B cell (primary cell): Measurements from ENCODE around the gene CLCNKA. TPM values are rescaled to one million over a fixed set of nuclear protein-coding genes. Genes with fewer than 3 reads are reported as not detected.

Experiments
- ATAC-seq: fragments of 200-7000 bp; cut with Tn5 transposase; one replicate; pipeline ENCODE4 v1.10.0; 2021; ENCODE audit warnings: low read depth, mild to moderate bottlenecking, moderate number of reproducible peaks, moderate library complexity
- CTCF ChIA-PET: fragments of 350-600 bp; sonication (Branson Sonifier 250); formaldehyde crosslinking; loops from one replicate; lab custom pipeline; 2021; ENCODE audit warnings: antibody characterized with exemption, inconsistent platforms; lab: Charles Lee
- POLR2A ChIA-PET: fragments of 350-600 bp; sonication (Branson Sonifier 250); formaldehyde crosslinking; loops from one replicate; lab custom pipeline; 2021; ENCODE audit warnings: antibody characterized with exemption; lab: Charles Lee
- DNase-seq: peaks from one replicate; pipeline ENCODE4 v3.0.0; 2013
- H2AFZ ChIP-seq: 2 replicates; pipeline ENCODE4 v1.6.1; 2012; ENCODE audit warnings: mild to moderate bottlenecking, low read depth, low read length; ENCODE audit not compliant: insufficient read depth, poor library complexity, severe bottlenecking
- H3K27ac ChIP-seq, 2 donors: 1 replicate in 1 of 2; 2 replicates in 1 of 2; pipeline ENCODE4 v1.5.1; 2012 to 2013; ENCODE audit warnings: low read length in 2 of 2, mild to moderate bottlenecking in 2 of 2, moderate library complexity in 1 of 2
- H3K27me3 ChIP-seq, 4 experiments: fragments of 200-600 bp in 1 of 4; sonication (generic) in 1 of 4; replicated peaks in 1 of 4; 1 replicate in 2 of 4; 2 replicates in 2 of 4; pipeline versions ENCODE4 v1.6.1 to v1.7.0; 2013 to 2016; ENCODE audit warnings: low read length in 3 of 4, mild to moderate bottlenecking in 2 of 4, mixed read lengths in 1 of 4, moderate library complexity in 1 of 4; ENCODE audit not compliant: insufficient read depth in 4 of 4, control insufficient read depth in 3 of 4; ENCODE audit errors: control extremely low read depth in 1 of 4
- H3K36me3 ChIP-seq, 2 experiments: replicated peaks in 1 of 2; 1 replicate in 1 of 2; 2 replicates in 1 of 2; pipeline versions ENCODE4 v1.6.1 to v1.7.1; 2013; ENCODE audit warnings: low read length in 1 of 2; ENCODE audit not compliant: insufficient read depth in 2 of 2, control insufficient read depth in 1 of 2; ENCODE audit errors: control extremely low read depth in 1 of 2, extremely low read depth in 1 of 2
- H3K4me1 ChIP-seq, 2 donors: fragments of 200-600 bp in 1 of 2; sonication (generic) in 1 of 2; 1 replicate in 1 of 2; 2 replicates in 1 of 2; pipeline versions ENCODE4 v1.5.1 to v1.6.1; 2013 to 2017; ENCODE audit warnings: low read length in 2 of 2; ENCODE audit not compliant: control insufficient read depth in 2 of 2, insufficient read depth in 2 of 2
- H3K4me2 ChIP-seq: replicated peaks from 2 replicates; pipeline ENCODE3; 2012; ENCODE audit warnings: mild to moderate bottlenecking, low read depth, low read length; ENCODE audit not compliant: poor library complexity, severe bottlenecking
- H3K4me3 ChIP-seq, 5 experiments: fragments of 200-600 bp in 1 of 5; sonication (generic) in 1 of 5; 1 replicate in 3 of 5; 2 replicates in 2 of 5; pipeline versions ENCODE4 v1.5.1 to v1.7.0; 2011 to 2016; ENCODE audit warnings: low read length in 4 of 5, mild to moderate bottlenecking in 4 of 5, low read depth in 2 of 5, control low read depth in 1 of 5, moderate library complexity in 1 of 5; ENCODE audit not compliant: insufficient read depth in 1 of 5; ENCODE audit errors: control extremely low read depth in 1 of 5, extremely low read depth in 1 of 5
- H3K79me2 ChIP-seq: fragments of 200-600 bp; sonication (generic); one replicate; pipeline ENCODE4 v1.6.0; 2016; ENCODE audit warnings: low read length; ENCODE audit not compliant: control insufficient read depth, insufficient read depth
- H3K9ac ChIP-seq: fragments of 200-600 bp; sonication (generic); 2 replicates; pipeline ENCODE4 v1.6.1; 2017; ENCODE audit warnings: mild to moderate bottlenecking, low read length, moderate library complexity
- H3K9me3 ChIP-seq, 3 donors: one replicate each; pipeline versions ENCODE4 v1.6.1 to v1.7.1; 2013; ENCODE audit warnings: low read length in 2 of 3; ENCODE audit not compliant: control insufficient read depth in 2 of 3, insufficient read depth in 1 of 3; ENCODE audit errors: control extremely low read depth in 1 of 3
- H4K20me1 ChIP-seq: 2 replicates; pipeline ENCODE4 v1.6.0; 2012; ENCODE audit warnings: mild to moderate bottlenecking, low read length; ENCODE audit not compliant: insufficient read depth, control insufficient read depth, poor library complexity, severe bottlenecking
- H3K27ac Mint-ChIP-seq: one replicate; pipeline ENCODE4 v1.8.0; 2021; ENCODE audit warnings: mixed read lengths
- H3K27me3 Mint-ChIP-seq: one replicate; pipeline ENCODE4 v1.8.0; 2021; ENCODE audit warnings: mixed read lengths
- H3K4me1 Mint-ChIP-seq: one replicate; pipeline ENCODE4 v1.8.0; 2021; ENCODE audit warnings: mixed read lengths
- H3K4me3 Mint-ChIP-seq: one replicate; pipeline ENCODE4 v1.8.0; 2021; ENCODE audit warnings: mixed read lengths
- H3K9me3 Mint-ChIP-seq: one replicate; pipeline ENCODE4 v1.8.0; 2022; ENCODE audit warnings: mixed read lengths; ENCODE audit not compliant: insufficient read depth
- CTCF ChIP-seq: fragments of 200-600 bp; IDR thresholded peaks from one replicate; pipeline ENCODE4 v1.8.0; 2022; ENCODE audit warnings: antibody characterized with exemption, mild to moderate bottlenecking
- EZH2 ChIP-seq: IDR thresholded peaks from 2 replicates; pipeline ENCODE4 v1.6.1; 2012; ENCODE audit warnings: borderline replicate concordance, low read depth, mild to moderate bottlenecking, moderate library complexity, low read length; ENCODE audit not compliant: insufficient read depth, poor library complexity, severe bottlenecking
- WGBS: methylation state at CpG from one replicate; pipeline ENCODE4 v1.1.5; 2013; ENCODE audit warnings: missing lambda C conversion rate; ENCODE audit not compliant: insufficient coverage; 5-methylcytosine and 5-hydroxymethylcytosine counted together
- intact Hi-C: fragments of 100-400 bp; cut with micrococcal nuclease; formaldehyde crosslinking; loops from one replicate; pipeline ENCODE4 v1.10.0; 2022
- polyA plus RNA-seq: library from polyadenylated mRNA; depleted of rRNA; stranded (reverse); fragments of >200 nt; gene quantifications from 2 replicates; pipeline ENCODE4 v1.2.3, GENCODE V29; 2012
- total RNA-seq, 2 donors: library from RNA; stranded (reverse); fragments of 120-200 nt in 1 of 2; gene quantifications; 1 replicate in 1 of 2; 2 replicates in 1 of 2; pipeline versions ENCODE4 v1.2.3 to v1.2.4, GENCODE V29; 2013 to 2022

Gene CLCNKA
- total and polyA plus RNA-seq, 2 donors (not counting 1 experiment from before 2014, with no cell fraction given), result 0.03 TPM; not detected in 1

GRCh38 chr1:16005597-16005996, 16.2 kb upstream of the CLCNKA start:
- H3K27me3 ChIP-seq, result no peaks in the 10 kb centered on the region
- DNase-seq (no peak), ATAC-seq (no peak)
- H3K9me3 Mint-ChIP-seq, result no peaks in the 10 kb centered on the region
- ChIA-PET CTCF (interaction anchor here (0.7 to 1.9 kb wide), 3 partner anchors 8 to 190 kb away, joined by 3 to 7 read pairs (median 5); no protein-coding TSS in a partner anchor), POLR2A (no interaction called here)
- intact Hi-C loops, result loop anchor here (5.0 kb wide), 1 partner anchor 203 kb away; no protein-coding TSS in a partner anchor
- no peaks in the 10 kb centered on the region for H3K9me3 ChIP-seq
- H4K20me1 ChIP-seq, result no peaks in the 10 kb centered on the region
- H3K27ac ChIP-seq, result no peak overlapping the region
- H3K79me2 ChIP-seq, result no peaks in the 10 kb centered on the region
- H3K4me1 ChIP-seq, result peaks cover 23 to 27% of the 10 kb centered on the region in 2 donors
- H3K4me1 Mint-ChIP-seq, result peaks cover 27% of the 10 kb centered on the region
- no peak for TF ChIP-seq EZH2
- no peak for TF ChIP-seq CTCF
- no peak overlapping the region for H3K9ac ChIP-seq
- no peak overlapping the region for H2AFZ ChIP-seq
- WGBS, result 28% methylated on average over 4 of the region's 5 CpGs
- no peaks in the 10 kb centered on the region for H3K27me3 Mint-ChIP-seq
- no peak overlapping the region for H3K27ac Mint-ChIP-seq
- peak overlapping the region; percentile 13 for H3K4me2 ChIP-seq
- no peak overlapping the region for H3K4me3 Mint-ChIP-seq
- H3K4me3 ChIP-seq, result no peak overlapping the region
- H3K36me3 ChIP-seq, result no peaks in the 10 kb centered on the region

DNA sequence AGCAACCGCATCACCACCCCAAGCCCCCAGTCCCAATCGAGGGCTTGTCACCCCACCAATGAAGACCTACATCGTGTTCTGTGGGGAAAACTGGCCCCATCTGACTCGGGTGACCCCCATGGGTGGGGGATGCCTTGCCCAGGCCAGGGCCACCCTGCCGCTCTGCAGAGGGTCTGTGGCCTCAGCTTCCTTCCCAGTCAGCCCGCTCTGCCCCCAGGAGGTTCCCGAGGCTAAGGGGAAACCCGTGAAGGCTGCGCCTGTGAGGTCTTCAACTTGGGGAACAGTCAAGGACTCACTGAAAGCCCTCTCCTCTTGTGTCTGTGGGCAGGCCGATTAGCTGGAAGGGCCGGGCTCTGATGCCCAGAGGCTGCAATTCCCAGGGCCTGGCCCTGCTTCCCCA, 15.8 kb upstream of the CLCNKA start:
- no peaks in the 10 kb centered on the region for H3K27me3 ChIP-seq
- TF ChIP-seq EZH2 (no peak), CTCF (no peak)
- no peaks in the 10 kb centered on the region for H3K9me3 ChIP-seq
- no peak overlapping the region for H2AFZ ChIP-seq
- Mint-ChIP-seq H3K9me3 (no peaks in the 10 kb centered on the region), H3K4me3 (peak overlapping the region; percentile 37), H3K27ac (no peak overlapping the region), H3K27me3 (no peaks in the 10 kb centered on the region), H3K4me1 (peaks cover 27% of the 10 kb centered on the region)
- ATAC-seq (no peak), DNase-seq (no peak)
- H3K4me3 ChIP-seq, result no peak overlapping the region
- ChIA-PET POLR2A (no interaction called here), CTCF (interaction anchor here (0.7 to 1.9 kb wide), 3 partner anchors 8 to 185 kb away, joined by 3 to 7 read pairs (median 4); no protein-coding TSS in a partner anchor)
- no peaks in the 10 kb centered on the region for H3K79me2 ChIP-seq
- no peak overlapping the region for H3K27ac ChIP-seq
- 72% methylated on average over 10 of the region's 11 CpGs for WGBS
- H4K20me1 ChIP-seq, result no peaks in the 10 kb centered on the region
- intact Hi-C loops, result loop anchor here (5.0 kb wide), 1 partner anchor 204 kb away; no protein-coding TSS in a partner anchor
- no peaks in the 10 kb centered on the region for H3K36me3 ChIP-seq
- no peak overlapping the region for H3K9ac ChIP-seq
- peak overlapping the region; percentile 13 for H3K4me2 ChIP-seq
- H3K4me1 ChIP-seq, result peaks cover 23 to 27% of the 10 kb centered on the region in 2 donors
